H1 (cell line): ENCODE measurements around the gene MSANTD2. TPM values are rescaled to one million over a fixed set of nuclear protein-coding genes. Genes with fewer than 3 reads are reported as not detected.

Source experiments
- CBX5 ChIP-seq: fragments of 300-800, 300-1000 bp; sonication (generic); IDR thresholded peaks from 2 replicates; pipeline ENCODE4 v1.7.1; 2016; ENCODE audit warnings: antibody characterized with exemption, low read length, low read depth
- CTBP2 ChIP-seq: IDR thresholded peaks from 2 replicates; pipeline ENCODE4 v1.7.0; 2011; ENCODE audit warnings: borderline replicate concordance, mild to moderate bottlenecking, moderate library complexity, mixed read lengths, low read length; ENCODE audit not compliant: insufficient read depth, insufficient read length
- JUND ChIP-seq: IDR thresholded peaks from 2 replicates; pipeline ENCODE4 v1.6.1; 2011; ENCODE audit warnings: mild to moderate bottlenecking, improper control_type of control experiment, low read length
- RNF2 ChIP-seq: fragments of 200-900, 300-1000 bp; sonication (generic); IDR thresholded peaks from 2 replicates; pipeline ENCODE4 v1.7.1; 2016; ENCODE audit warnings: borderline replicate concordance, low read depth, mild to moderate bottlenecking, antibody characterized with exemption, low read length; ENCODE audit not compliant: poor library complexity, severe bottlenecking; ENCODE audit errors: missing control alignments
- RXRA ChIP-seq: IDR thresholded peaks from 2 replicates; pipeline ENCODE4 v1.6.1; 2011; ENCODE audit warnings: low read depth, mild to moderate bottlenecking, low read length, moderate library complexity; ENCODE audit not compliant: insufficient read depth
- SAP30 ChIP-seq: fragments of 300-600 bp; sonication (generic); IDR thresholded peaks from 2 replicates; pipeline ENCODE4 v1.7.1; 2012; ENCODE audit warnings: low read length, moderate library complexity, mild to moderate bottlenecking, inconsistent platforms; ENCODE audit not compliant: insufficient read depth, insufficient replicate concordance
- SIX5 ChIP-seq: IDR thresholded peaks from 2 replicates; pipeline ENCODE4 v1.6.1; 2011; ENCODE audit warnings: mild to moderate bottlenecking, low read depth, low read length
- SP2 ChIP-seq: IDR thresholded peaks from 2 replicates; pipeline ENCODE4 v1.6.1; 2012; ENCODE audit warnings: mild to moderate bottlenecking, low read length, inconsistent platforms
- TEAD4 ChIP-seq: IDR thresholded peaks from 2 replicates; pipeline ENCODE4 v1.6.1; 2012; ENCODE audit warnings: low read depth, low read length, inconsistent platforms, mixed read lengths
- polyA plus RNA-seq, 7 experiments: library from polyadenylated mRNA; depleted of rRNA in 3 of 7; stranded (reverse) in 5 of 7; unstranded in 2 of 7; fragments of >200 nt in 5 of 7; fragments of 200-250 nt in 2 of 7; gene quantifications; 1 replicate in 5 of 7; 2 replicates in 1 of 7; 4 replicates in 1 of 7; pipeline versions ENCODE4 v1.2.1 to v1.2.3, GENCODE V29; 2011 to 2013; ENCODE audit warnings: missing spikeins in 2 of 7, mixed read lengths in 2 of 7
- total RNA-seq: library from RNA; stranded (reverse); fragmentation: NEBNext Ultra II Directional; extraction: Animal tissue kit (Norgen Biotek cat#: 25700); gene quantifications from 2 replicates; pipeline ENCODE4 v1.2.1, GENCODE V29; 2021
- TF ChIP-seq, protein P1 (sequence below): IDR thresholded peaks from 2 replicates; pipeline ENCODE4 v1.6.1; 2012; ENCODE audit warnings: low read length, inconsistent platforms

Gene MSANTD2
- total and polyA plus RNA-seq, 2 of the 8 experiments (the other 6 are each of a cell fraction or from before 2014, with no cell fraction given) = 8.2 to 15.9 TPM

DNA sequence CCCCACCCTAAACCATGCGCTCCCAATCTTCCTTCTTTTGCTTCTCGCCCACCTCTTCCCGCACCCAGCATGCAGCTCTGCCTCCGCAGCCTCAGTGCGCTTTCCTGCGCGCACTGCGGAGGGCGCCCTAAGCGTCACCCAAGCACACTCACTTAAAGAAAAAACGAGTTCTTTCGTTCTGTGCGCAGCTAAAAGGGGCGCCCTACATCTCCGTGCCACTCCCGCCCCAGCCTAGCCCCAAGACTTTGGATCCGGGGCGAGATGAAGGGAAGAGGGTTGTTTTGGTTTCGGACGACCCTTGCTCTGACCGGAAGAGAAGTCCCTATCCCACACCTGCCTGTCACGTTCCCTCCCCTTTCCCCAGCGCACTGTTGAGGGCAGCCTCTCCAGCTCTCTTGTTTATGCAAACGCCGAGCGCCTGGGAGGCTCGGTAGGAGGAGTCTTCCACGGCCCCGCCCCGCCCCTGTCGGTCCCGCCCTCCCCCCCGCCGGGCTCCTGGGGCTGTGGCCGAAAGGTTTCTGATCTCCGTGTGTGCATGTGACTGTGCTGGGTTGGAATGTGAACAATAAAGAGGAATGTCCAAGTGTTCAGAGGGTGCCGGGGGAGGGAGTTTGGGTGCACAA, 53.5 kb downstream of the MSANTD2 start (continued):
- no peak for TF ChIP-seq SIX5
- no peak for TF ChIP-seq CBX5
- TF ChIP-seq RXRA = no peak
- 0 out of 2 replicates have a peak, but pooled peaks have one; percentile 51 for TF ChIP-seq TEAD4
- TF ChIP-seq, protein P1, sequence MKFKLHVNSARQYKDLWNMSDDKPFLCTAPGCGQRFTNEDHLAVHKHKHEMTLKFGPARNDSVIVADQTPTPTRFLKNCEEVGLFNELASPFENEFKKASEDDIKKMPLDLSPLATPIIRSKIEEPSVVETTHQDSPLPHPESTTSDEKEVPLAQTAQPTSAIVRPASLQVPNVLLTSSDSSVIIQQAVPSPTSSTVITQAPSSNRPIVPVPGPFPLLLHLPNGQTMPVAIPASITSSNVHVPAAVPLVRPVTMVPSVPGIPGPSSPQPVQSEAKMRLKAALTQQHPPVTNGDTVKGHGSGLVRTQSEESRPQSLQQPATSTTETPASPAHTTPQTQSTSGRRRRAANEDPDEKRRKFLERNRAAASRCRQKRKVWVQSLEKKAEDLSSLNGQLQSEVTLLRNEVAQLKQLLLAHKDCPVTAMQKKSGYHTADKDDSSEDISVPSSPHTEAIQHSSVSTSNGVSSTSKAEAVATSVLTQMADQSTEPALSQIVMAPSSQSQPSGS = no peak
- no peak for TF ChIP-seq RNF2
- peak; percentile 87 for TF ChIP-seq CTBP2
- TF ChIP-seq SP2 = no peak
- TF ChIP-seq SAP30 = no peak
- TF ChIP-seq JUND = no peak
